GM19372 (cell line): ENCODE measurements around the gene THRB.

ENCODE experiments used
- ATAC-seq: cut with Tn5 transposase; IDR thresholded peaks from one replicate; pipeline ENCODE4 v1.9.1; 2021; ENCODE audit warnings: mild to moderate bottlenecking, low read depth, moderate library complexity; ENCODE audit not compliant: unreplicated experiment

Gene THRB

GRCh38 chr3:24199775-24200247 lies 294.8 kb downstream of the THRB start:
- no peak for ATAC-seq

- ATAC-seq: no peak
These were observed 295.4 kb downstream of the THRB start for GRCh38 chr3:24199300-24199699.

GRCh38 chr3:24198728-24199127 lies 295.9 kb downstream of the THRB start:
- ATAC-seq: no peak

GRCh38 chr3:24197809-24198208 lies 296.8 kb downstream of the THRB start:
- ATAC-seq: no peak

GRCh38 chr3:24196526-24196925 lies 298.1 kb downstream of the THRB start:
- ATAC-seq: no peak

- no peak for ATAC-seq
These were observed 299.0 kb downstream of the THRB start for GRCh38 chr3:24195504-24196230.

GRCh38 chr3:24192469-24193056 lies 302.1 kb downstream of the THRB start:
- no peak for ATAC-seq

GRCh38 chr3:24191801-24192403 lies 302.7 kb downstream of the THRB start:
- ATAC-seq: no peak

GRCh38 chr3:24190256-24190655 lies 304.4 kb downstream of the THRB start:
- no peak for ATAC-seq

GRCh38 chr3:24185738-24186384 lies 308.8 kb downstream of the THRB start:
- peak; percentile 82 for ATAC-seq

- no peak for ATAC-seq
These were observed 310.0 kb downstream of the THRB start for GRCh38 chr3:24184528-24185176.

- ATAC-seq: no peak
These were observed 311.9 kb downstream of the THRB start for GRCh38 chr3:24182756-24183155.

- ATAC-seq: no peak
These were observed 313.4 kb downstream of the THRB start for GRCh38 chr3:24181256-24181655.

GRCh38 chr3:24180616-24181015 lies 314.0 kb downstream of the THRB start:
- no peak for ATAC-seq

- ATAC-seq: no peak
These were observed 317.4 kb downstream of the THRB start for GRCh38 chr3:24177201-24177600.

- no peak for ATAC-seq
These were observed 320.0 kb downstream of the THRB start for GRCh38 chr3:24174614-24175013.

- ATAC-seq: no peak
These were observed 325.7 kb downstream of the THRB start for GRCh38 chr3:24168977-24169376.

- ATAC-seq: no peak
These were observed 327.2 kb downstream of the THRB start for GRCh38 chr3:24167429-24167828.

- no peak for ATAC-seq
These were observed 328.1 kb downstream of the THRB start for GRCh38 chr3:24166515-24166914.

GRCh38 chr3:24165603-24165982 lies 329.1 kb downstream of the THRB start:
- ATAC-seq: no peak
